ENCODE data around the gene AUTS2.
A peak's percentile ranks its signal among the peaks of the same experiment; 100 is the strongest.

GRCh38 chr7:70614237-70615045 lies 1016.2 kb downstream of the AUTS2 start:
- no peak for TF ChIP-seq POLR2A (IDR thresholded peaks at IDR 0.05)
- TF ChIP-seq, protein P1, sequence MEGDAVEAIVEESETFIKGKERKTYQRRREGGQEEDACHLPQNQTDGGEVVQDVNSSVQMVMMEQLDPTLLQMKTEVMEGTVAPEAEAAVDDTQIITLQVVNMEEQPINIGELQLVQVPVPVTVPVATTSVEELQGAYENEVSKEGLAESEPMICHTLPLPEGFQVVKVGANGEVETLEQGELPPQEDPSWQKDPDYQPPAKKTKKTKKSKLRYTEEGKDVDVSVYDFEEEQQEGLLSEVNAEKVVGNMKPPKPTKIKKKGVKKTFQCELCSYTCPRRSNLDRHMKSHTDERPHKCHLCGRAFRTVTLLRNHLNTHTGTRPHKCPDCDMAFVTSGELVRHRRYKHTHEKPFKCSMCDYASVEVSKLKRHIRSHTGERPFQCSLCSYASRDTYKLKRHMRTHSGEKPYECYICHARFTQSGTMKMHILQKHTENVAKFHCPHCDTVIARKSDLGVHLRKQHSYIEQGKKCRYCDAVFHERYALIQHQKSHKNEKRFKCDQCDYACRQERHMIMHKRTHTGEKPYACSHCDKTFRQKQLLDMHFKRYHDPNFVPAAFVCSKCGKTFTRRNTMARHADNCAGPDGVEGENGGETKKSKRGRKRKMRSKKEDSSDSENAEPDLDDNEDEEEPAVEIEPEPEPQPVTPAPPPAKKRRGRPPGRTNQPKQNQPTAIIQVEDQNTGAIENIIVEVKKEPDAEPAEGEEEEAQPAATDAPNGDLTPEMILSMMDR (IDR thresholded peaks at IDR 0.05): peak in 2 of 6 experiments; percentile 19 to 20

All from thyroid gland (tissue), 4 donors.